ENCODE measurements around the gene PDCD2.

DNA sequence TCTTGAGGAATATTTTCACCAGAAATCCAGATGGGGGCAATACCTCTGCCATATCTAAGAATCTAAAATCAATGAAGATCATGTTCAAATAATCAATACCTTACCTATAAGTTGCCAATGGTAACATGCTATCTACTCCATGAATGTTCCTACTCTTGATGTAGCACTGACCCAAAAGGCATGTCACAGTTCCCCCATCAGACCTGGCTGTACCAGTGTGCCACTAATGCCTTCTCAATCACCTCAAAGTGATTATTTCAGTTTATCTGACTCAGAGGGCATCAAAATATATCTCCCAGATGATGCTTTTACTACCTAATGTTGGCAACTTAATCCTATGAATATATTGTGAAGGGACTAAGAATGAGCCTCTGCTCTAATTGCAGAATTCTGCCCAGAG, 5.5 kb downstream of the PDCD2 start:
- no peak for TF ChIP-seq CTCF (IDR thresholded peaks at IDR 0.05; ENCODE audit: low read depth, low read length, poor library complexity, severe bottlenecking)
- no peak for TF ChIP-seq EZH2phosphoT487 (IDR thresholded peaks at IDR 0.05; ENCODE audit: borderline replicate concordance, low read length)

Data from DOHH2 (cell line).